NCI-H2081 (cell line): ENCODE results near the gene STAP2.
"Not testable (repeated sequence)": the region's sequence is repeated elsewhere in the genome, so short reads cannot be mapped to it uniquely, and the experiment has no call there.

Experiments
- DNase-seq, 2 experiments: peaks; one replicate each; lab custom pipeline; 2025; lab: John Stamatoyannopoulos, UW

STAP2 gene

GRCh38 chr19:4357921-4358326, 19.3 kb upstream of the STAP2 start:
- DNase-seq, result no peak

GRCh38 chr19:4357095-4357797, 18.6 kb upstream of the STAP2 start:
- DNase-seq, result no peak

GRCh38 chr19:4354897-4355296, 16.3 kb upstream of the STAP2 start:
- DNase-seq, result no peak

GRCh38 chr19:4354282-4354681, 15.7 kb upstream of the STAP2 start:
- no peak for DNase-seq

GRCh38 chr19:4352701-4353121, 14.1 kb upstream of the STAP2 start:
- DNase-seq, result peak in 1 of 2 experiments; percentile 18

- DNase-seq, result no peak
Observed at GRCh38 chr19:4350726-4351125, 12.1 kb upstream of the STAP2 start.

- no peak for DNase-seq
Observed at GRCh38 chr19:4350111-4350510, 11.5 kb upstream of the STAP2 start.

GRCh38 chr19:4349225-4349624, 10.6 kb upstream of the STAP2 start:
- DNase-seq, result not testable (repeated sequence)

- DNase-seq, result no peak
Observed at GRCh38 chr19:4347521-4347920, 8.9 kb upstream of the STAP2 start.

GRCh38 chr19:4346020-4346383, 7.4 kb upstream of the STAP2 start:
- DNase-seq, result no peak

- DNase-seq, result no peak
Observed at GRCh38 chr19:4345342-4346019, 6.9 kb upstream of the STAP2 start.

- peak; percentile 72 to 85 for DNase-seq
Observed at GRCh38 chr19:4343370-4344307, 5.0 kb upstream of the STAP2 start, which contains the start of gene MPND. MPND (plus strand) TSS chr19:4343562; CDS start chr19:4343594, 32 bp downstream.

- DNase-seq, result peak; percentile 99 to 100
Observed at GRCh38 chr19:4342615-4343369, 4.2 kb upstream of the STAP2 start.

GRCh38 chr19:4342314-4342614, 3.6 kb upstream of the STAP2 start:
- DNase-seq, result no peak

GRCh38 chr19:4337906-4338440, 654 bp downstream of the STAP2 start:
- DNase-seq, result no peak

GRCh38 chr19:4334929-4335570, 3.6 kb downstream of the STAP2 start:
- no peak for DNase-seq

GRCh38 chr19:4329858-4330257, 8.8 kb downstream of the STAP2 start:
- no peak for DNase-seq

- not testable (repeated sequence) for DNase-seq
Observed at GRCh38 chr19:4328991-4329681, 9.5 kb downstream of the STAP2 start.

GRCh38 chr19:4328243-4328990, 10.2 kb downstream of the STAP2 start:
- no peak for DNase-seq

GRCh38 chr19:4327877-4328242, 10.8 kb downstream of the STAP2 start:
- no peak for DNase-seq
